ENCODE measurements around the gene TMEM158.

The TMEM158 gene

GRCh38 chr3:45199837-45200648 is 26.0 kb downstream of the TMEM158 start:
- DNase-seq (ENCODE audit: low read depth in 2 of 2) = no peak

GRCh38 chr3:45198264-45199260 is 27.5 kb downstream of the TMEM158 start:
- no peak for DNase-seq (ENCODE audit: low read depth in 2 of 2)

- DNase-seq (ENCODE audit: low read depth in 2 of 2) = no peak
Observed at GRCh38 chr3:45194791-45195190, 31.3 kb downstream of the TMEM158 start.

- no peak for DNase-seq (ENCODE audit: low read depth in 2 of 2)
Observed at GRCh38 chr3:45191924-45192417, 34.1 kb downstream of the TMEM158 start.

- no peak for DNase-seq (ENCODE audit: low read depth in 2 of 2)
Observed at GRCh38 chr3:45191424-45191823, 34.7 kb downstream of the TMEM158 start.

- no peak for DNase-seq (ENCODE audit: low read depth in 2 of 2)
Observed at GRCh38 chr3:45188719-45189659, 37.1 kb downstream of the TMEM158 start.

- no peak for DNase-seq (ENCODE audit: low read depth in 2 of 2)
Observed at GRCh38 chr3:45187694-45188141, 38.4 kb downstream of the TMEM158 start.

- no peak for DNase-seq (ENCODE audit: low read depth in 2 of 2)
Observed at GRCh38 chr3:45186871-45187270, 39.2 kb downstream of the TMEM158 start.

GRCh38 chr3:45185461-45185860 is 40.6 kb downstream of the TMEM158 start:
- DNase-seq (ENCODE audit: low read depth in 2 of 2) = no peak

GRCh38 chr3:45185052-45185451 is 41.0 kb downstream of the TMEM158 start:
- no peak for DNase-seq (ENCODE audit: low read depth in 2 of 2)

GRCh38 chr3:45183872-45184262 is 42.2 kb downstream of the TMEM158 start:
- DNase-seq (ENCODE audit: low read depth in 2 of 2) = no peak

GRCh38 chr3:45182915-45183871 is 42.9 kb downstream of the TMEM158 start:
- no peak for DNase-seq (ENCODE audit: low read depth in 2 of 2)

GRCh38 chr3:45181496-45181895 is 44.6 kb downstream of the TMEM158 start:
- DNase-seq (ENCODE audit: low read depth in 2 of 2) = no peak

- DNase-seq (ENCODE audit: low read depth in 2 of 2) = no peak
Observed at GRCh38 chr3:45180899-45181298, 45.2 kb downstream of the TMEM158 start.

- no peak for DNase-seq (ENCODE audit: low read depth in 2 of 2)
Observed at GRCh38 chr3:45180051-45180450, 46.0 kb downstream of the TMEM158 start.

GRCh38 chr3:45179163-45179562 is 46.9 kb downstream of the TMEM158 start:
- DNase-seq (ENCODE audit: low read depth in 2 of 2) = no peak

GRCh38 chr3:45178183-45179023 is 47.7 kb downstream of the TMEM158 start:
- DNase-seq (ENCODE audit: low read depth in 2 of 2) = no peak

- no peak for DNase-seq (ENCODE audit: low read depth in 2 of 2)
Observed at GRCh38 chr3:45176912-45177311, 49.2 kb downstream of the TMEM158 start.
